Activated T-cell treated with anti-CD3 and anti-CD28 coated beads, Interleukin-2, amount 50 U/mL, for 1 hour (primary cell): ENCODE measurements around the gene FBRSL1.

ENCODE experiments used
- DNase-seq: peaks from one replicate; pipeline ENCODE4 v3.0.0-alpha.2; 2020

FBRSL1 gene

GRCh38 chr12:132560614-132561426 lies 70.9 kb downstream of the FBRSL1 start:
- DNase-seq = peak; percentile 78
